HG03469 (cell line): ENCODE results near the gene BBS12.

ENCODE experiments used
- ATAC-seq: cut with Tn5 transposase; IDR thresholded peaks from one replicate; pipeline ENCODE4 v1.9.1; 2021; ENCODE audit warnings: mild to moderate bottlenecking, moderate library complexity, moderate number of reproducible peaks; ENCODE audit not compliant: unreplicated experiment

The BBS12 gene

DNA sequence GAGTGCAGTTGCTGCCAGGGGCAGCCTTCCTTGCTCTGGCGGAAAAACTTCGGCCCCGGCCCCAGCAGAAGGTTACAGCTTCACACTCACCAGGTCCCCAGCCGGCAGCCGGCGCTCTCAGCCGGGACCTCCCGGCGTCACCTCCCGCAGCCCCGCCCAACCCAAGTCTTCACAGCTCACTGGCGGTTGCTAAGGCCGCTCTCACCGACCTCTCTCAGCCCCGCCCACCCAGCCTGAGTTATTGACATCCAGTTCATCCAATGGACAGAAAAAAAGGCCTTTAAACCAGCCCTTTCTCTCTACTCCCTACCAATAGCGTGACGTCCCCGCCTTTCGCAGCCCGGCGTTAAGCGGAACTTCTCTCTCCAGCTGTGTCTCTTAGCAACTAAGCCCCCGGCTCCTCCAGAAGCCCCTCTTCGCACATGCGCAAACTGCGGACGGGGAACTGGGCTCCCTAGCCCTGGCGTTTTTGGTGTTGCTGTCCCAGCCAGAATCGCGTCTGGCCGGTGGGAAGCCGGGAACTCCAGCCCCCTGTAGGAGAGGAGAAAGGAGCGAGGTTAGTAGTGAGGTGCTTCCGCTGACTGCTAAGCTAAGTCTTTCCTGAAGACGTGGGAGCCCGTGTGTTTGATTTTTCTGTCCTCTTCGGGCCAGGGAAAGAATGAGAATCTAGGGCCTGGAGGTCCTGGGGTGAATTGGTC, at the start of gene BBS12:
Gene BBS12 (plus strand): TSS at position 376 of the 698 bp plus-strand sequence. CDS start 9,189 bp downstream, outside the sequence.
- peak; percentile 99 for ATAC-seq

DNA sequence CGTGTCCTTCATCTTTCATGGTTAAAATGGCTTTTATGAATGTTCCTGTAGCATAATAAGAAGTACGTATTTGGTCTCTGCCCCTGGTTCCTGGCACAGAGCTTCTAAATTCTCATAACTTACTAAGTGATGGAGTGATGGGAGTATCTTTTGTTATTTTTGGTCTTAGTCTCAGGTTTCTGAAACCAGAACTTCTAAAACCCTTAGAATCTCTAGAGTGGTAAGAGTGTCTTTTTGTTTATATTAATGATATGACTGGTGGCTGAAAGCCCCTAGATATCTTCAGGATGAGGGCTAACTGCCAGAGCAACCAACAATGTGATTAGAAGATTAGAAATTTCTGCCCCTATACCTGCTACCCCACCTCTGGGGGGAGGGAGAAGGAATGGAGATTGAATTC, 45.8 kb upstream of the BBS12 start:
- ATAC-seq: no peak

- no peak for ATAC-seq
Measured at GRCh38 chr4:122687531-122688061, 44.9 kb upstream of the BBS12 start.

GRCh38 chr4:122688529-122689140, 43.9 kb upstream of the BBS12 start:
- no peak for ATAC-seq

GRCh38 chr4:122689972-122690371, 42.5 kb upstream of the BBS12 start:
- peak; percentile 80 for ATAC-seq

DNA sequence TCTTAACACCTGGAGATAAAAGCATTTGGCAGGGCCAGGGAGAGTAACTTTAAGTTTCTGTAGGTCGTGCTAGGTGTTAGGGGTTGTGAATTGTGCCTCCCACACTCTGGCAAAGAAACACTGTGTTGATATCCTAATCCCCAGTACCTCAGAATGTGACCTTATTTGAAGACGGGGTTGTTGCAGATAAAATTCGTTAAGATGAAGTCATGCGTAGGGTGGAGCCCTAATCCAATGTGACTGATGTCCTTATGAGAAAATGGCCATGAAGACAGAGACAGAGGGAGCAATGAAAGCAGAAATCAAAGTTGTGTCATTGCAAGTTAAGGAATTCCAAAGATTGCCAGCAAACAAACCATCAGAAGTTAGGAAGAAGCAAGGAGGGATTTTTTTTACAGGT, 40.5 kb upstream of the BBS12 start:
- no peak for ATAC-seq

- no peak for ATAC-seq
Measured at GRCh38 chr4:122692641-122693520, 39.6 kb upstream of the BBS12 start.

GRCh38 chr4:122695226-122695625, 37.3 kb upstream of the BBS12 start:
- no peak for ATAC-seq

- no peak for ATAC-seq
Measured at GRCh38 chr4:122700178-122700725, 32.3 kb upstream of the BBS12 start.

GRCh38 chr4:122701061-122701460, 31.4 kb upstream of the BBS12 start:
- no peak for ATAC-seq

- ATAC-seq: no peak
Measured at GRCh38 chr4:122701965-122702364, 30.5 kb upstream of the BBS12 start.

DNA sequence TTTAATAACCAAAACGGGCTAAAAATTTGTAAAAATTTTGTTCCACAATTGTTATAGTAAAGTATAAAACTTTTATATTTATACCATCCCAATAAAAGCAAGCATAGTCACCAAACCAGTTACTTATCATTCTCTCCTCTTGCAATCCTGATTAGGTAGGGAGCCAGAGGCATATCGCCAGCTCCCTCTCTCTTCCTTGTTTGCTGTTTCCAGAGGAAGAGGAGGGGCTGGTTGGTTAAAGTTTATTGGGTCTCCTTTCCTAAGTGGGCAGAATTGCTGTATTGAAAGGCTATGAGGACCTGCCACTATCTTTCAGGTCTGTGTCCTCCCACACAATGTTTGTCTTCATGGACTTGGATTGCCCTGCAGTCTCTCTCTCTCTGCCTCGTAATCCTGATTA, 29.6 kb upstream of the BBS12 start:
- ATAC-seq: no peak

DNA sequence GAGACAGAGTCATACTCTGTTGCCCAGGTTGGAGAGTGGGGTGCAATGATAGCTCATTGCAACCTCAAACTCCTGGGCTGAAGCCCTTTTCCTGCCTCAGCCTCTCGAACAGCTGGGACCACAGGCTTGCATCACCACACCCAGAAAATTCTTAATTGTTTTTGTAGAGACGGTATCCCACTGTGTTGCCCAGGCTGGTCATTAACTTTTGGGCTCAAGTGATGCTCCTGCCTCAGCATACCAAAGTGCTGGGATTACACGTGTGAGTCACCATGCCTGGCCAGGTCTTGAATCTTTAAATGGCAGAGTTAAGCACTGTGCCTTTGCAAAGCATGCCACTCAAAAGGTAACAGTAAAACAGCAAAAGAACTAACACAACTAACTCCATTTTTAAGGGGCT, 28.6 kb upstream of the BBS12 start:
- ATAC-seq: no peak

GRCh38 chr4:122705009-122705408, 27.5 kb upstream of the BBS12 start:
- no peak for ATAC-seq

- ATAC-seq: no peak
Measured at GRCh38 chr4:122705547-122706117, 26.9 kb upstream of the BBS12 start.

- ATAC-seq: no peak
Measured at GRCh38 chr4:122706511-122706910, 26.0 kb upstream of the BBS12 start.

DNA sequence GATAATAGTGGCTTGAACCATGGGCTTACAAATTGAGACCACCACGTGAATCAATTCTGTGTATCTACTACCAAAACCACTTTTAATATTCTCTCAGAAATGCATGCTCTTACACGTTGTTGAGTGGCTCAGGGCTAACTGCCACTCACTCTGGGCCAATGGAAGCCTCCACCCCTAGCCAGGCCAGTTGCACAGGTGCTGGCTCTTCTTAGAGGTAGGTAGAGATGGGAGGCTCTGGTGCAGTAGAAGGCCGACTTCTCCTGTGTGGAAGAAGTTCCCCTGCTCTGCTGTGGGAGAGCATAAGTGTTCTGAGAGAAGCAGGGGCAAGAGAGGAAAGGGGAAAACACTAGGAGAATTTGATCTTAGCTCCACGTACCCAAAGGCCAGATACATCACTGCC, 25.0 kb upstream of the BBS12 start:
- ATAC-seq: no peak

GRCh38 chr4:122709236-122709635, 23.3 kb upstream of the BBS12 start:
- no peak for ATAC-seq

DNA sequence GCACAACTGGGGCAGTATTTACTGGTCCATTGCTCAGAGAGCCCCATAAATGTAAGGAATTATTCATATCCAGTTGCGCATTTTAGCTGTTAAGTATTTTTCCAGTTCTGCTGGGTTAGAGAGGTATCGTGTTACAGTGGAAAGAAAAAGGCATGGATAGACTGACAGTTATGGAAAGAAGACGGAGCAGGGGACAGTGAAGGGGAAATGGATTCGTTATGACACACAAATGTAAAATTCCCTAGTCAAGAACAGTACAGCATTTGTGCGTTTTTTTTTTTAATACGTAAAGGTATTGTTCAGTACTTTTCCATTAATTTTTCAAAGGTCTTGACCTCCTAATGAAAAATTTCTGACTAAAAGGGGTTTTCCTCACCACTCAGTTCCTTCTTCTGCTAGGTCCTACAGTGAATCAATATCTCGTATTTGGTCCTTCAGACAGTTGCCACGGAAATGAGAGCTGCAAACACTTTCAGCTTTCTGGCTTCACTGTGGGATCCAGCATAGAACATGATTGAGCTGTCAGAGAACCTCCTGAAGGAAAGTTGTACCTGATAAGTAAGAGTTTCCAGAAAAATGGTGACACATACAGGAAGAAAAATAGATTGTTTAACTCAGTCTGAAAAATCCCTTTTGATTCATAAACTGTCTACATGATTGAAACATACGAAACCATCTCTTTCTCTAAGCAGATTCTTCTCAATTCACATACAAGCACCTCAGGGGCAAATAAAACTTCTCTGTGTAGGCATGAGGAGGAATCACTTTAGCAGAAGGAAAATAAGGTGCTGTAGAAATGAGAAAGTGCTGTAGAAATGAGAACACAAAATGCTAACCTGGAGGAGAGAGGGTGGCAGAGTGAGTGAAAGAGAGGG, 21.8 kb upstream of the BBS12 start:
- peak; percentile 50 for ATAC-seq

- ATAC-seq: no peak
Measured at GRCh38 chr4:122711919-122712318, 20.6 kb upstream of the BBS12 start.
